NCI-H526 treated with DMSO at 0.1 percent for 48 hours (cell line): ENCODE measurements around the gene ALDH7A1.
"Not testable (repeated sequence)": the region's sequence is repeated elsewhere in the genome, so short reads cannot be mapped to it uniquely, and the experiment has no call there.

Experiments used
- DNase-seq: peaks from one replicate; lab custom pipeline; 2025; lab: John Stamatoyannopoulos, UW

ALDH7A1 gene

GRCh38 chr5:126595486-126596083, 566 bp upstream of the ALDH7A1 start:
- DNase-seq = no peak

GRCh38 chr5:126591549-126591948, 3.5 kb downstream of the ALDH7A1 start:
- DNase-seq = no peak

DNA sequence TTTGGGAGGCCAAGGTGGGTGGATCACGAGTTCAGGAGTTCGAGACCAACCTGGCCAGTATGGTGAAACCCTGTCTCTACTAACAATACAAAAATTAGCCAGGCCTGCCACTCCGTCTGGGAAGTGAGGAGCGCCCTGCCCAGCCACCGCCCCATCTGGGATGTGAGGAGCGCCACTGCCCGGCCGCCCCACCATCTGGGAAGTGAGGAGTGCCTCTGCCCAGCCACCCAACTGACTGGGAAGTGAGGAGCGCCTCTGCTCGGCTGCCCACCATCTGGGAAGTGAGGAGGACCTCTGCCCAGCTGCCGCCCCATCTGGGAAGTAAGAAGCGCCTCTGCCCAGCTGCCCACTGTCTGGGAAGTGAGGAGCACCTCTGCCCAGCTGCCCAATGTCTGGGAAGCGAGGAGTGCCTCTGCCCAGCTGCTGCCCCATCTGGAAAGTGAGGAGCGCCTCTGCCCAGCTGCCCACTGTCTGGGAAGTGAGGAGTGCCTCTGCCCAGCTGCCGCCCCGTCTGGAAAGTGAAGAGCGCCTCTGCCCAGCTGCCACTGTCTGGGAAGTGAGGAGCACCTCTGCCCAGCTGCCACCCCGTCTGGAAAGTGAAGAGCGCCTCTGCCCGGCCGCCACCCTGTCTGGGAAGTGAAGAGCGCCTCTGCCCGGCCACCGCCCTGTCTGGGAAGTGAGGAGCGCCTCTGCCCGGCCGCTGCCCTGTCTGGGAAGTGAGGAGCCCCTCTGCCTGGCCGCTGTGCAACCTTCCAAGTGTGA, 5.3 kb downstream of the ALDH7A1 start:
- no peak for DNase-seq

- DNase-seq = no peak
Observed at GRCh38 chr5:126587551-126588390, 7.2 kb downstream of the ALDH7A1 start.

- no peak for DNase-seq
Observed at GRCh38 chr5:126583761-126584160, 11.3 kb downstream of the ALDH7A1 start.

- no peak for DNase-seq
Observed at GRCh38 chr5:126579716-126580115, 15.3 kb downstream of the ALDH7A1 start.

- no peak for DNase-seq
Observed at GRCh38 chr5:126577415-126577814, 17.6 kb downstream of the ALDH7A1 start.

GRCh38 chr5:126576974-126577373, 18.0 kb downstream of the ALDH7A1 start:
- no peak for DNase-seq

DNA sequence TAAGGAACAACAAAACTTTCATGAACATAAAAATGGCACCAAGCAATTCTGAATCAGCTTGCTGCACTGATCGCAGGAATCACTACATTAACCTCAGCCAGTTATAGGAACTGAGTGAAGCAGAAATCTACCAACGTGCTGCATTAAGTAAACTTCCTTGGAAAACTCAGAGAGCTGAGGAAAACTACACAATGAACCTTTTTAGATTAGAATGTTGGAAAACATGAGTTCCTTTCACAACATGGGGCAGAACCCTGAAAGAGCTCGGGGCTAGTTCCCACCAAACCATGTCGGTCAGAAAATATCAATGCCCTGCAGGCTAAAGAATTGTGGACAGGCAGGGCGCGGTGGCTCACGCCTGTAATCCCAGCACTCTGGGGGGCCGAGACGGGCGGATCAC, 19.4 kb downstream of the ALDH7A1 start:
- DNase-seq = no peak

DNA sequence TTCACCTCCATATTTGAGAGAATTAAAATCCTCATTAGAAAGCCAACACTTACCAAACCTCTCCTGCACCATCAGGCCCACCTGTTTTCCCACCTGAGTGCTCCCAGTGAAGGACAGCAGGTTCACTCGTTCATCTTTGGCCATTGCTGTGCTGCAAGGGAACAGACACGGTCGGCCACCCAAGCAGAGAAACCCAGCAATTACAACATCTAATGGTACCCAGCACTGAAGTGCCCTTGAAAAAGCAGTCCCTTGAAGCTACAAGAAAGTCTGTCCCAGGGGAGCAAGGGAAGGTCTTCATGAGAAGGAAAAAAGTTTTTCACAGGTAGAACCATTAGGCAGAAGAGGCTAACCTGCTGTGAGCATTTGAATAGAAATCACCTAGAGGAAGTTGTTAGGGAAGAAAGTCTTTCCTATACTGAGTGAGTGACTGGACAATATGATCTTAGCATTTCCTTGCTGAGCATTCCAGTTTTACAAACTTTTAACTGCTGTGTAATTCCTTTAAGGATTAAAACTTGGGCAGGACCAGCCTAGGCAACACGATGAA, 26.7 kb downstream of the ALDH7A1 start:
- DNase-seq = no peak

GRCh38 chr5:126562823-126563222, 32.2 kb downstream of the ALDH7A1 start:
- no peak for DNase-seq

DNA sequence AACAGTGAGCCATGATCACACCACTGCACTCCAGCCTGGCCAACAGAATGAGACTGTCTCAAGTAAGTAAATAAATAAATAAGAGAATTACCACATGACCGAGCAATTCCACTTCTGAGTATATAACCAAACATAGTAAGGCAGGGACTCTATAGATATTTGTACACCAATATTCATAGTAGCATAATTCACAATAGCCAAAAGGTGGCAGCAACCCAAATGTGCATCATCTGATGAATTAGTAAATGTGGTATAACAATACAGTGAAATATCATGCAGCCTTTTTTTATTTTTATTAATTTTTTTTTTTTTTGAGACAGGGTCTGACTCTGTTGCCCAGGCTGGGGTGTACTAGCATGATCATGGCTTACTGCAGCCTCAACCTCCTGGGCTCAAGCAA, 33.1 kb downstream of the ALDH7A1 start:
- DNase-seq = no peak

- DNase-seq = not testable (repeated sequence)
Observed at GRCh38 chr5:126555101-126555500, 39.9 kb downstream of the ALDH7A1 start.

- no peak for DNase-seq
Observed at GRCh38 chr5:126552614-126553013, 42.4 kb downstream of the ALDH7A1 start.

DNA sequence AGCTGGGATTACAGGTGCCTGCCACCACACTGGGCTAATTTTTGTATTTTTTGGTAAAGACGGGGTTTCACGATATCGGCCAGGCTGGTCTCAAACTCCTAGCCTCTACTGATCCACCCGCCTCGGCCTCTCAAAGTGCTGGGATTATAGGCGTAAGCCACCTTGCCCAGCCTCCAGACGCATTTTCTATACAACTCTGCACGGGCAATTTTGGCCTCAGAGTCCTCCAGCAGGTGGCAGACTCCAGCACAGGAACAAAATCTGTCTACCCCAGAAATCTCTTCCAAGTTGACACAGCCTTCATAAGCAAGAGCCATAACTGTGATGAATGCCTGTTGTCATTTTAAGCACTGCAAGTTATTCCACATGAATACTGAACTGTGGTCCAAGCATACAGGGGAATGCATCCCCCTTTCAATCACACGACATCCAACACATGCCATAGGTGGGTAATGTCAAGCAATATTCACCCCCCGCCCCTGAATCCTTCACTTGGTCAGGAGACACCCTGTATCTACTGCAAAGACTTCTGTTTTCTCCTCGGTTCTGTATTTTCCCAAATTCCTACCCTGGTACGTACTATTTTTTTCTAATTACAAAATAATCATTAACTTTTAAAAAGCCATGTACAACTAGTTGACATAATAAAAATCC, 50.8 kb downstream of the ALDH7A1 start:
- DNase-seq = no peak

DNA sequence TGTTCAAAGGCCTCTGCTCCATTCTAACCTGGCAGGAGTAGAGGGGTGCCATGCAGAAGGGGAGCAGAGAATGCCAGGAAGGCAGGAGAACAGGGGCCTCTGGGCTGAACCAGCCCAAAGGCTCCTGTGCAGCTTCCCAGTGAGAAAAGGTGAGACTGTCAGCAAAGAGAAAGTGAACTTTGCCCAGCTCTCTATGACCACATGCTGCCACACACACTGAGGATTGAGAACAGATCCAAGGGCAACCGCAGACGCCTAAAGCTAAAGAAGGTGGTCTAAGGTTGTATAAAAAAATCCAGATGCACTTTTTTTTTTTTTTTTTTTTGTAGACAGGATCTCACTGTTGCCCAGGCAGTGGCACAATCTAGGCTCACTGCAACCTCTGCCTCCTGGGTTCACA, 51.4 kb downstream of the ALDH7A1 start:
- no peak for DNase-seq

DNA sequence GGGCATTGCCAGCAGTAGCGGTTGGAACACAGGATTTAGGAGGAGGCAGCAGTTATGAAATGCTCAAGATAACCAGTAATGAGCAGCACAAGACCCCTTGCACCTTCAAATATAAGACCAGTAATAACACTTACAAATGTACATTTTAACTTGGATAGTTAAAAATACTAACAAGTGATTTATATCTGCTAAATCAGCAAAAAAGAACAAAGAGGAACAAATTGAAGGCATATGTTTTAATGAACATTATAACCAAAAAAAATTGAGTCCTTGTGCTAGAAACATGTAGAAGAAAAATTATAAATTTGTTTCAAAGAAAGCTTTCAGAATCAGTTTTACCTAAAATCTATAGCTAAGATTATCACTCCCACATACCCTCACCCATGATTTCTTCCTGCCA, 52.0 kb downstream of the ALDH7A1 start:
- DNase-seq = no peak

DNA sequence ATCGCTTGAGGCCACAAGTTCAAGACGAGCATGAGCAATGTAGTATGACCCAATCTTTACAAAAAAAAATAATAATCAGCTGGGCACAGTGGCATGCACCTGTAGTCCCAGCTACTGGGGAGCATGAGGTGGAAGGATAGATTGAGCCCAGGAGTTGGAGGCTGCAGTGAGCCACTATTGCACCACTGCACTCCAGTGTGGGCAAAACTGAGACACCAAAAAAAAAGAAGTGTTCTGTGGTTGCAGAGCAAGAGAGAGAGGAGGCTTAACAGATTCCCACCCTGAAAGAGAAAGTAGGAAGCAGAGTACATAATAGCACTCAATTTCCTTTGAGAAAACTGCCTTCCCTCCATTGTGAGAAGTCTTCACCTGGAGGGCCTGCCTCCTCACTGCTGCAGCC, 52.6 kb downstream of the ALDH7A1 start:
- DNase-seq = no peak

GRCh38 chr5:126540631-126541030, 54.4 kb downstream of the ALDH7A1 start:
- no peak for DNase-seq

DNA sequence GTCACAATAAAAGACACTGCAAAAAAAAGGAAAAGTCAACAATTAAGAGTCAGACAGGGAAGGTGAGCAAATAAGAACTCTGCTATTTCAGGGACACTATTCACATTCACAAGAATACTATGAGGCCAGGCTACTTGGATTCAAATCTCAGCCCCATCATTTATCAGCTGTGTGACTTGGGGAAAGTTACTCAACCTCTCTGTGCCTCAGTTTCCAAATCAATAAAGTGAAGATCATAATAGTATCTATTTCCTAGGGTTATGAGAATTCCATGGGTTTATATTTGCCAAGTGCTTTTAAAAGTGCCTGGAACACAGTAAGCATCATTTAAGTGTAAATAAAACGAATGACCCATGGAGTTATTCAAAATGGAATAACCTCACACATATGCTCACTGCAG, 56.4 kb downstream of the ALDH7A1 start:
- DNase-seq = no peak

DNA sequence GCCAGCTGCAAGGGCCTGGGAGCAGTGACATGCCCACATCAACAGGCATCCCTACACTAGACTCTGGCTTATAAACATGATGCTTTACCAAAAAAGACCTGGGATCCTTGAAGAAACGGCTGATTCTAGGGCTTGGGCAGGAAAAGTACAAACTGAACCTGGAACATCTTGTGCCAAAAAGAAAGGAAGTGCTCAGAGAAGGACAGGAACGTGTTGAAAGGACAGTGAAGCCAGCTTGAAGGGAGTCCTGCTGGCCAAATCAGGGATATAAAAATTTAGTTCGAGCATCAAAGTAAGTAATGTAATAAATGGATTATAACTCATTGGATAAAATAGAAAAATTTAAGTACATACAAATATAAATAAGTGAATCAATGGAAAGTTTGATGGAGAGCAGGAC, 58.1 kb downstream of the ALDH7A1 start:
- DNase-seq = no peak

GRCh38 chr5:126535856-126536545, 59.0 kb downstream of the ALDH7A1 start:
- DNase-seq = no peak
